ENCODE results near the gene KCTD15. TPM values are rescaled to one million over a fixed set of nuclear protein-coding genes. Genes with fewer than 3 reads are reported as not detected.

Gene KCTD15
- total RNA-seq, 2 donors from 2014 or later, result 36.6 to 61.8 TPM

GRCh38 chr19:33758541-33759013, 38.1 kb upstream of the KCTD15 start:
- Mint-ChIP-seq H3K27ac (no peak overlapping the region), H3K4me3 (no peak overlapping the region), H3K9me3 (no peaks in the 10 kb centered on the region), H3K27me3 (ENCODE audit: insufficient read depth) (no peaks in the 10 kb centered on the region), H3K36me3 (ENCODE audit: low read depth) (no peaks in the 10 kb centered on the region), H3K4me1 (no peaks in the 10 kb centered on the region)
- 67 to 85% methylated on average over 7 to 12 of the region's 12 CpGs for WGBS, 2 experiments (ENCODE audit: insufficient coverage in 1 of 2, insufficient read length in 1 of 2)
- H3K4me3 ChIP-seq (ENCODE audit: low read length), result no peak overlapping the region
- no peak for TF ChIP-seq CTCF (conservative IDR thresholded peaks at IDR 0.05)
- H3K27me3 ChIP-seq (ENCODE audit: control insufficient read depth, insufficient read depth, low read length, poor library complexity, severe bottlenecking), result no peaks in the 10 kb centered on the region
- H3K27ac ChIP-seq (ENCODE audit: low read depth, low read length), result peak overlapping the region; percentile 47
- DNase-seq, result no peak
- no peaks in the 10 kb centered on the region for H3K36me3 ChIP-seq (ENCODE audit: control insufficient read depth, insufficient read depth, low read length)
- H3K9me3 ChIP-seq (ENCODE audit: control insufficient read depth, low read length), result no peaks in the 10 kb centered on the region
- H3K4me1 ChIP-seq (ENCODE audit: control insufficient read depth, insufficient read depth, low read length), result no peaks in the 10 kb centered on the region
- H3K9ac ChIP-seq (ENCODE audit: extremely low read depth, low read length, poor library complexity, severe bottlenecking), result no peak overlapping the region

- no peaks in the 10 kb centered on the region for H3K36me3 Mint-ChIP-seq (ENCODE audit: low read depth)
- Histone ChIP-seq H3K9me3 (ENCODE audit: control insufficient read depth, low read length) (no peaks in the 10 kb centered on the region), H3K27me3 (ENCODE audit: control insufficient read depth, insufficient read depth, low read length, poor library complexity, severe bottlenecking) (no peaks in the 10 kb centered on the region), H3K4me3 (ENCODE audit: low read length) (no peak overlapping the region), H3K27ac (ENCODE audit: low read depth, low read length) (no peak overlapping the region), H3K36me3 (ENCODE audit: control insufficient read depth, insufficient read depth, low read length) (no peaks in the 10 kb centered on the region), H3K4me1 (ENCODE audit: control insufficient read depth, insufficient read depth, low read length) (no peaks in the 10 kb centered on the region), H3K9ac (ENCODE audit: extremely low read depth, low read length, poor library complexity, severe bottlenecking) (no peak overlapping the region)
- H3K27me3 Mint-ChIP-seq (ENCODE audit: insufficient read depth), result no peaks in the 10 kb centered on the region
- no peak overlapping the region for H3K27ac Mint-ChIP-seq
- DNase-seq, result no peak
- no peak for TF ChIP-seq CTCF (conservative IDR thresholded peaks at IDR 0.05)
- no peaks in the 10 kb centered on the region for H3K4me1 Mint-ChIP-seq
- WGBS, 2 experiments (ENCODE audit: insufficient coverage in 1 of 2, insufficient read length in 1 of 2), result 93 to 100% methylated on average over 1 to 7 of the region's 7 CpGs
- no peak overlapping the region for H3K4me3 Mint-ChIP-seq
- H3K9me3 Mint-ChIP-seq, result no peaks in the 10 kb centered on the region
Observed at GRCh38 chr19:33759356-33759755, 37.3 kb upstream of the KCTD15 start.

DNA sequence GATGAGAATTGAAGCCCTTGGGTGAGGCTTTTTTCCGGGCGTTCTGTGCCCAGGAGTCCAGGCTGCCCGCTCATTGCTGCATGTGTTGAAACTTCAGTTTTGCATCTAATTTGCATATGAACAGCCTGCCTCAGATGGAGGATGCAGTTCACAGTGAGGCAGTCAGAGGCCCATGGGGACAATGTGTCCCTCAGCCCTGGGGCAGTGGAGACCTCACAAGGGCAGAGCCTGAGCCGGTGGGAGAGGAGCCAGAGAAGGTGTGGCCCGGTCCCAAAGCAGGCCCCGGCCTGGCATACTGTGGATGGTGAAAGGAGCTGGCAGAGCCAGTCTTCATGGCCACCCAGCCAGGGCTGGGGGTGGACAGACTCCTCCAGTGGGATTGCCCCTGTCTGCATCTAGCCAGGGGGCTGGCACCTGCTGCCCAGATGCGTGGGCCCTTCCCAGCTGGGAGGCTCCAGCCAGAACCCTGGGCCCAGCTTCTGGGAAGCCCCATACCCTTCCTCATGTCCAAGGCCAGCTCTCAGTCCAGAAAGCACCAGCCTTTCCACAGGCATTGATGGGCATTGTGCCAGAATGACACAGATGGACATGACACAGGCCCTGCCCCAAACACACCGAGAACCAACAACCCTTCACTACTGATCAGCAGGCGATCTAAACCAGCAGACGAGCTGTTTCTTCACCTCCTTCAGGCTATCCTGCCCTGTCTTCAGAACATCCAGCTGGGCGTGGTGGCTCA, 32.9 kb upstream of the KCTD15 start:
- Histone ChIP-seq H3K9ac (ENCODE audit: extremely low read depth, low read length, poor library complexity, severe bottlenecking) (no peak overlapping the region), H3K4me1 (ENCODE audit: control insufficient read depth, insufficient read depth, low read length) (no peaks in the 10 kb centered on the region), H3K4me3 (ENCODE audit: low read length) (no peak overlapping the region), H3K36me3 (ENCODE audit: control insufficient read depth, insufficient read depth, low read length) (no peaks in the 10 kb centered on the region), H3K27ac (ENCODE audit: low read depth, low read length) (no peak overlapping the region), H3K9me3 (ENCODE audit: control insufficient read depth, low read length) (no peaks in the 10 kb centered on the region), H3K27me3 (ENCODE audit: control insufficient read depth, insufficient read depth, low read length, poor library complexity, severe bottlenecking) (no peaks in the 10 kb centered on the region)
- H3K4me3 Mint-ChIP-seq, result no peak overlapping the region
- no peaks in the 10 kb centered on the region for H3K9me3 Mint-ChIP-seq
- no peaks in the 10 kb centered on the region for H3K27me3 Mint-ChIP-seq (ENCODE audit: insufficient read depth)
- no peaks in the 10 kb centered on the region for H3K4me1 Mint-ChIP-seq
- WGBS, 2 experiments (ENCODE audit: insufficient coverage in 1 of 2, insufficient read length in 1 of 2), result 79 to 82% methylated on average over 9 to 11 of the region's 11 CpGs
- no peak for DNase-seq
- no peak for TF ChIP-seq CTCF (conservative IDR thresholded peaks at IDR 0.05)
- no peaks in the 10 kb centered on the region for H3K36me3 Mint-ChIP-seq (ENCODE audit: low read depth)
- H3K27ac Mint-ChIP-seq, result no peak overlapping the region
